ENCODE data around the gene PFN1. TPM values are rescaled to one million over a fixed set of nuclear protein-coding genes. Genes with fewer than 3 reads are reported as not detected.

Gene PFN1
- total RNA-seq, 1 donor from 2014 or later: 1,484 TPM

- H3K27me3 ChIP-seq (ENCODE audit: control insufficient read depth, insufficient read depth, low read length): peaks cover 26% of the 10 kb centered on the region
- no peak within 1 kb of the TSS for H3K4me3 ChIP-seq (ENCODE audit: low read depth, low read length)
- TF ChIP-seq, protein P1, sequence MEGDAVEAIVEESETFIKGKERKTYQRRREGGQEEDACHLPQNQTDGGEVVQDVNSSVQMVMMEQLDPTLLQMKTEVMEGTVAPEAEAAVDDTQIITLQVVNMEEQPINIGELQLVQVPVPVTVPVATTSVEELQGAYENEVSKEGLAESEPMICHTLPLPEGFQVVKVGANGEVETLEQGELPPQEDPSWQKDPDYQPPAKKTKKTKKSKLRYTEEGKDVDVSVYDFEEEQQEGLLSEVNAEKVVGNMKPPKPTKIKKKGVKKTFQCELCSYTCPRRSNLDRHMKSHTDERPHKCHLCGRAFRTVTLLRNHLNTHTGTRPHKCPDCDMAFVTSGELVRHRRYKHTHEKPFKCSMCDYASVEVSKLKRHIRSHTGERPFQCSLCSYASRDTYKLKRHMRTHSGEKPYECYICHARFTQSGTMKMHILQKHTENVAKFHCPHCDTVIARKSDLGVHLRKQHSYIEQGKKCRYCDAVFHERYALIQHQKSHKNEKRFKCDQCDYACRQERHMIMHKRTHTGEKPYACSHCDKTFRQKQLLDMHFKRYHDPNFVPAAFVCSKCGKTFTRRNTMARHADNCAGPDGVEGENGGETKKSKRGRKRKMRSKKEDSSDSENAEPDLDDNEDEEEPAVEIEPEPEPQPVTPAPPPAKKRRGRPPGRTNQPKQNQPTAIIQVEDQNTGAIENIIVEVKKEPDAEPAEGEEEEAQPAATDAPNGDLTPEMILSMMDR (IDR thresholded peaks at IDR 0.05; ENCODE audit: insufficient read depth, low read length, poor library complexity, severe bottlenecking): peak; percentile 81
- DNase-seq (ENCODE audit: low read depth): no peak
- H3K36me3 ChIP-seq (ENCODE audit: control insufficient read depth, insufficient read depth, low read length): no peaks in the 10 kb centered on the region
Measured at GRCh38 chr17:4903051-4903818, 45.1 kb downstream of the PFN1 start, which contains the start of gene CHRNE. Gene CHRNE (minus strand): TSS chr17:4903098. CDS start chr17:4903063, 35 bp downstream.

GRCh38 chr17:4902540-4902939 is 45.8 kb downstream of the PFN1 start:
- TF ChIP-seq, protein P1 (IDR thresholded peaks at IDR 0.05; ENCODE audit: insufficient read depth, low read length, poor library complexity, severe bottlenecking): no peak
- Histone ChIP-seq H3K27me3 (ENCODE audit: control insufficient read depth, insufficient read depth, low read length) (peaks cover 26% of the 10 kb centered on the region), H3K36me3 (ENCODE audit: control insufficient read depth, insufficient read depth, low read length) (no peaks in the 10 kb centered on the region), H3K4me3 (ENCODE audit: low read depth, low read length) (no peak overlapping the region)
- DNase-seq (ENCODE audit: low read depth): no peak

DNA sequence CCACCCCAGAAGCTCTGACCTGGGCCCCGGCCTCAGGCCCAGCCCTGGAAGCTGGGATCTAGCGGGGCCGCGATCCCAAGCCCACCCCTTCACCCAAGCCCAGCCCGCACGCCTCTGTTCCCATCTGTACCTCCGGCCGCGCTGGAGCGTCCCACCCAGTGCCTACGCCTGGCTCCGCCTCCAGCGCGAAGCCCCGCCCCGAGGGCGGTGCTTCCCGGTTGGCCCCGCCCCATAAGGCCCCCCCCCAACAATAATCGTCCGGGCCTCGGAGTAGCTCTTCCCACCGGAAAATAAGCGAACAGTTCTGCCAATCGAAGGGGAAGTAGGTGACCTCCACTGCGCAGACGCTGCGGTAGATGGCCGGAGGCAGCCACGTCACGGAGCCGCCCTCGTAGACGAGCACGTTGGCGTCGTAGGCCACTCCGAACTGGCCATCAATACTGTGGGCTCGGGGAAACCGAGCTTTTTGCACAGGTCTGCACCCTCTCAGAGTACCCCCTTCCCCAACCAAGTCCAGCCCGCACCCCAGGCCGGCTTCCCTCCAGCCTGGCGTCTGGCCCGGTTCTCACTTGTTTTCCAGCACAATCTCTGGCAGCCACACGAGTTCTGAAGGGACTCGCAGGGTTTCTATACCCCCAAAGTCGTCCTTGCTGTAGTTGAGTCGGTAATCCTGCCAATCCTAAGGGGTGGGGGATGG is 46.5 kb downstream of the PFN1 start:
- H3K27me3 ChIP-seq (ENCODE audit: control insufficient read depth, insufficient read depth, low read length): peaks cover 26% of the 10 kb centered on the region
- TF ChIP-seq, protein P1 (IDR thresholded peaks at IDR 0.05; ENCODE audit: insufficient read depth, low read length, poor library complexity, severe bottlenecking): no peak
- DNase-seq (ENCODE audit: low read depth): no peak
- H3K36me3 ChIP-seq (ENCODE audit: control insufficient read depth, insufficient read depth, low read length): no peaks in the 10 kb centered on the region
- no peak overlapping the region for H3K4me3 ChIP-seq (ENCODE audit: low read depth, low read length)

- Histone ChIP-seq H3K36me3 (ENCODE audit: control insufficient read depth, insufficient read depth, low read length) (no peaks in the 10 kb centered on the region), H3K4me3 (ENCODE audit: low read depth, low read length) (no peak overlapping the region), H3K27me3 (ENCODE audit: control insufficient read depth, insufficient read depth, low read length) (peaks cover 26% of the 10 kb centered on the region)
- TF ChIP-seq, protein P1 (IDR thresholded peaks at IDR 0.05; ENCODE audit: insufficient read depth, low read length, poor library complexity, severe bottlenecking): no peak
- no peak for DNase-seq (ENCODE audit: low read depth)
Measured at GRCh38 chr17:4901108-4901647, 47.2 kb downstream of the PFN1 start.

DNA sequence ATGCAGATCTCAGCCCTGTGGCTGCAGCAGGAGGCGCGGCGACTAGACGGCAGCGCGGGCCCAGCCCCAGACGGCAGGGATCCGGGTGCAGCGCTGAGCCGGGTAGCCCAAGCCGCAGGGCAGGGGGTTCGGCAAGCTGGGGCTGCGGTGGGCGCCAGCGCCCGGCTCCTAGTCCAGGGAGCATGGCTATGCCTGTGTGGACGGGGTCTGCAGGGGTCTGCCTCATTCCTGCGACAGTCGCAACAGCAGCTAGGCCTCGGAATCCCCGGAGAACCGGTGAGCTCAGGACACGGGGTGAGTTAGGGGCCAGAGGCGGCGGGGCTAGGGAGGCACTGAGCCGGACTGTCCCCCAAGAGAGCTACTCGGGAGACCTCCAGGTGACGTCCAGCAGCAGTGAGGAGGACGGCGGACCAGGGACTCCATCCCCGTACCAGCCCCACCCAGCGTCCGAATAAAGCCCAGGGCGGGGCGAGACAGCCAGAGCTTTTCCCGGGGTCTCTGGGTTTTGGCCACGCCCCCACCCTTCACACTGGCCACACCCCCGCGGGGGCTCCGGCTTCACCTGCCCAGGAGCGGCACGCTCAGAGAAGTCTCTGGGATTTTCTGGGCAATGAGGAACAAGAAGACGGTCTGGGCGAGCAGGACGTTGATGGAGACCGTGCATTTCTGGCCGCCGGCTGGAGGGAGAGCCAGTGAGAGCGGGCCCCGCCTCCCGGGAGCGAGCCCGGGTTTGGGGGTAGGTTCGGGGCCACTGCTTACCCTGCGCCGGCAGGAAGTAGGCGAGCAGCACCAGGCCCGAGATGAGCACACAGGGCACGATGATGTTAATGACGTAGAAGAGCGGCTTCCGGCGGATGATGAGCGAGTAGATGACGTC is 47.9 kb downstream of the PFN1 start:
- no peak for DNase-seq (ENCODE audit: low read depth)
- Histone ChIP-seq H3K27me3 (ENCODE audit: control insufficient read depth, insufficient read depth, low read length) (peaks cover 26% of the 10 kb centered on the region), H3K4me3 (ENCODE audit: low read depth, low read length) (no peak overlapping the region), H3K36me3 (ENCODE audit: control insufficient read depth, insufficient read depth, low read length) (no peaks in the 10 kb centered on the region)
- TF ChIP-seq, protein P1 (IDR thresholded peaks at IDR 0.05; ENCODE audit: insufficient read depth, low read length, poor library complexity, severe bottlenecking): no peak
